ENCODE results near the gene NKD2.

DNA sequence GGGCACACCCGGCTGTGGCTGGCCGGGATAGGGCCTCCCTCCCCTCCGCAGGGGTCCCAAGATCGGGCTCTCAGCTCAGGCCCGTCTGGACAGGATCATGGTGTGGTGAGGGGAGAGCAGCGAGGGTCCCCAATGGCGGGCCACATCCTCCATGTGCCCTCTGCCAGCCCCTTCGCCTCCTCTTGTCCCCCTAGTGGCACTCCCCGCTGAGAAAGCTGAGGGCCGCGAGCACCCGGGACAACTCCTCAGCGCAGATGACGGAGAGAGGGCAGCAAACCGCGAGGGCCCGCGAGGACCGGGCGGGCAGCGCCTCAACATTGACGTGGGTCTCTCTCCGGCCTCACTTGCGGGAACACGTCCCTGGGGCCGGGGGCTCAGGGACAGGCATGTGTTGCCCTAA lies 24.6 kb downstream of the NKD2 start:
- TF ChIP-seq, protein P1, sequence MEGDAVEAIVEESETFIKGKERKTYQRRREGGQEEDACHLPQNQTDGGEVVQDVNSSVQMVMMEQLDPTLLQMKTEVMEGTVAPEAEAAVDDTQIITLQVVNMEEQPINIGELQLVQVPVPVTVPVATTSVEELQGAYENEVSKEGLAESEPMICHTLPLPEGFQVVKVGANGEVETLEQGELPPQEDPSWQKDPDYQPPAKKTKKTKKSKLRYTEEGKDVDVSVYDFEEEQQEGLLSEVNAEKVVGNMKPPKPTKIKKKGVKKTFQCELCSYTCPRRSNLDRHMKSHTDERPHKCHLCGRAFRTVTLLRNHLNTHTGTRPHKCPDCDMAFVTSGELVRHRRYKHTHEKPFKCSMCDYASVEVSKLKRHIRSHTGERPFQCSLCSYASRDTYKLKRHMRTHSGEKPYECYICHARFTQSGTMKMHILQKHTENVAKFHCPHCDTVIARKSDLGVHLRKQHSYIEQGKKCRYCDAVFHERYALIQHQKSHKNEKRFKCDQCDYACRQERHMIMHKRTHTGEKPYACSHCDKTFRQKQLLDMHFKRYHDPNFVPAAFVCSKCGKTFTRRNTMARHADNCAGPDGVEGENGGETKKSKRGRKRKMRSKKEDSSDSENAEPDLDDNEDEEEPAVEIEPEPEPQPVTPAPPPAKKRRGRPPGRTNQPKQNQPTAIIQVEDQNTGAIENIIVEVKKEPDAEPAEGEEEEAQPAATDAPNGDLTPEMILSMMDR (conservative IDR thresholded peaks at IDR 0.05; ENCODE audit: low read length) = no peak
- TF ChIP-seq EZH2phosphoT487 (IDR thresholded peaks at IDR 0.05; ENCODE audit: borderline replicate concordance) = no peak
